D721Med (cell line): Measurements from ENCODE around the gene S100A9.

ENCODE experiments used
- DNase-seq: peaks from one replicate; pipeline ENCODE4 v3.0.0; 2011; ENCODE audit warnings: low spot score; ENCODE audit not compliant: insufficient read length
- FAIRE-seq: peaks from 2 replicates; lab custom pipeline; 2011; peaks lifted over from hg19 to GRCh38; lab: Jason Lieb, UNC
- TF ChIP-seq, protein P1 (sequence below): IDR thresholded peaks from 2 replicates; pipeline ENCODE4 v1.5.1; 2012; ENCODE audit warnings: mild to moderate bottlenecking, control low read depth; ENCODE audit not compliant: insufficient read depth; ENCODE audit errors: missing control alignments

S100A9 gene

DNA sequence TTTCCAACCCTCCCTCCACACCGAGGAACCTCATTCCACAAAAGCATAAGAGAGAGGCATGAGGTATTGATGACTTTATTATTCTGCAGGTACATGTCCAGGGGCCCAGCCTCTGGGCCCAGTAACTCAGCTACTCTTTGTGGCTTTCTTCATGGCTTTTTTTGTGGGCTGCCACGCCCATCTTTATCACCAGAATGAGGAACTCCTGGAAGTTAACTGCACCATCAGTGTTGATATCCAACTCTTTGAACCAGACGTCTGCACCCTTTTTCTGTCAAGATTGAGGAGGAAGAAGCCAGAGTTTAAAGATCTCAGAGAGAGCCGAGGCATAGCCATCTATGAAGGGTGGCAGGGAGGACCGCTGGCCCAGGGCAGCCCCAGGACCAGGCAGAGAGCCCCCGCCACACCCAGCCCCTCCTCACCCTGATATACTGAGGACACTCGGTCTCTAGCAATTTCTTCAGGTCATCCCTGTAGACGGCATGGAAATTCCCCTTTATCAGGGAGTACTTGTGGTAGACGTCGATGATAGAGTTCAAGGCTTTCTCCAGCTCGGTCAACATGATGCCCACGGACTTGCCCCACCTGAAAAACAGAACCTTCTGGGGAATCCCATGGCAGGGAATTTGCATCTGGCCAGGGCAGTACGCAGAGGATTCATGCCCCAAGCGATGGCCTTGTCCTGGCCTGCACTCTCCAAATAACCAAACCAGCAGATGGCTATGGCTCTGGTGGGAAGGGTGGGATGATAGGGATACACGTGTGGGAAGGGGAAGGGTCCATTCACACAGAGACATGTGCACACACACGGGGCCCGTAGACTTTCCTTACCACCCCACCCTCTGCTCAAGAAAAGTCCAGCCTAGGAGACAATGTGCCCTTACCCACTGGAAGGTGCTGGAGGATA lies 32.6 kb downstream of the S100A9 start:
- TF ChIP-seq, protein P1, sequence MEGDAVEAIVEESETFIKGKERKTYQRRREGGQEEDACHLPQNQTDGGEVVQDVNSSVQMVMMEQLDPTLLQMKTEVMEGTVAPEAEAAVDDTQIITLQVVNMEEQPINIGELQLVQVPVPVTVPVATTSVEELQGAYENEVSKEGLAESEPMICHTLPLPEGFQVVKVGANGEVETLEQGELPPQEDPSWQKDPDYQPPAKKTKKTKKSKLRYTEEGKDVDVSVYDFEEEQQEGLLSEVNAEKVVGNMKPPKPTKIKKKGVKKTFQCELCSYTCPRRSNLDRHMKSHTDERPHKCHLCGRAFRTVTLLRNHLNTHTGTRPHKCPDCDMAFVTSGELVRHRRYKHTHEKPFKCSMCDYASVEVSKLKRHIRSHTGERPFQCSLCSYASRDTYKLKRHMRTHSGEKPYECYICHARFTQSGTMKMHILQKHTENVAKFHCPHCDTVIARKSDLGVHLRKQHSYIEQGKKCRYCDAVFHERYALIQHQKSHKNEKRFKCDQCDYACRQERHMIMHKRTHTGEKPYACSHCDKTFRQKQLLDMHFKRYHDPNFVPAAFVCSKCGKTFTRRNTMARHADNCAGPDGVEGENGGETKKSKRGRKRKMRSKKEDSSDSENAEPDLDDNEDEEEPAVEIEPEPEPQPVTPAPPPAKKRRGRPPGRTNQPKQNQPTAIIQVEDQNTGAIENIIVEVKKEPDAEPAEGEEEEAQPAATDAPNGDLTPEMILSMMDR, result no peak
- DNase-seq (no peak), FAIRE-seq (no peak)

DNA sequence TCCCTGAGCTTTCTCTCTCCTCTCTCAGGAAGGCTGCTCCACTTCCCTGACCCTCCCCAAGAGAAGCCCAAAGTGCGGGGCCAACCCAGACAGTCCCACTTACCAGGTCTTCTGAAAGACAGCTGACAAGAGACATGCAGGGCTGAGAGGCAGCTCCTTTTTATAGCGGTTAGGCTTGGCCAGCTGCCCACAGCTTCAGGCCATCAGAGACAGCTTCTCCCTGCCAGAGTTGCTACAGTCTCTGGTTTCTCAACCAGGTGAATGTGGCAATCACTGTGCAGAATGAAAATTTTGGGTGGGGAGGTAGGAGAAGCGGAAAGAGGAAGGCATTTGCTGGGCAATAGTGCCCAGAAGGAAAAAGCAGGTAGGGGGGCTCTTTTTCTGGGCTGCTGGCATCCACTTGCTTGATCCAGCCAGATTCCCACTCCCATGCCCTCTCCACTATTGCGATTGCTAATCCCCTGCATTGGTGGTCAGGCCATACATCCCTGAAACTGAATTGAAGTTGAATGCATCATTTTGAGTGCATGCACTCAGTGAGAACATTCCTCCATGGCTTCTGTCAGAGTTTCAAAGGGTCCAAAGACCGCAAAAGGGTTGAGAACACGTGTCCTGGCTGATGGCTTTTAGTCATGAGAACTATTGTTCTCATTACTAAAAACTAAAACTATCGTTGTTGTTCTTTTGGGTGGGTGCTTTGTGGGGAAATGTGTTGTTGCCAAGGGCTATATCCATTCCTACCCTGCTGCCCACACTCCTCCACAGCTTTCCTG lies 33.5 kb downstream of the S100A9 start, which contains the start of gene S100A8:
Gene S100A8, minus strand, starts transcription at position 136 of the 773 bp plus-strand sequence. CDS start 538 bp downstream, outside the sequence.
- TF ChIP-seq, protein P1, result no peak
- DNase-seq, result no peak
- FAIRE-seq, result no peak

DNA sequence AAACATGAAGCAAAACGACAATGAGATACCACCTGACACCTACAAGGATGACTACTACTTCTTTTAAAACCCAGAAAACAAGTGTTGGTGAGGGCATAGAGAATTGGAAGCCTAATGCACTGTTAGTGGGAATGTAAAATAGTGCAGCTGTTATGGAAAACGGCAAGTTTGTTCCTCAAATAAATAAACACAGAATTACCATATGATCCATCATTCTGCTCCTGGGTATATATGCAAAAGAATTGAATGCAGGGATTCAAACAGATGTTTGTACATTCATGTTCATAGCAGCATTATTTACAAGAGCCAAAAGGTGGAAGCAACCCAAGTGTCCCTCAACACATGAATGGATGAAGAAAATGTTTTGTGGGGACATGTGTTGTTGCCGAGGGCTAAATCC lies 34.6 kb downstream of the S100A9 start:
- TF ChIP-seq, protein P1, result no peak
- no peak for DNase-seq
- FAIRE-seq, result no peak

DNA sequence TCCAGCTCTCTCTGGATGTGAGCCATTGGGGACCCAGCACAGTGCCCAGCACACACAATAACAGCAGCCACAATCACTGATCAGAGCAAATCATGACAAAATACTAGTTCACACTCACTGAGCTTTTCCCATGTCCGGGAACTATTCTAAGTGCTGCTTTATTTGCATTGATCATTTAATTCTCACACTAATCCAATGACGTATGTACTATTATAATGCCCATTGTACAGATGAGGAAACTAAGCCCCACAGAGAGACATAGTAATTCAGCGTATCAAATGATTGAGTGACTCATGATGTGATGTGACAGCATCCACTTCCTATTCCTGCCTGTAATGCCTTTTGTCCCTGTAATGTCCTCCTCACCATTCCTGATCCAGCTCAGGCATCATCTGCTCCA lies 35.2 kb downstream of the S100A9 start:
- FAIRE-seq (no peak), DNase-seq (no peak)
- TF ChIP-seq, protein P1, result no peak

DNA sequence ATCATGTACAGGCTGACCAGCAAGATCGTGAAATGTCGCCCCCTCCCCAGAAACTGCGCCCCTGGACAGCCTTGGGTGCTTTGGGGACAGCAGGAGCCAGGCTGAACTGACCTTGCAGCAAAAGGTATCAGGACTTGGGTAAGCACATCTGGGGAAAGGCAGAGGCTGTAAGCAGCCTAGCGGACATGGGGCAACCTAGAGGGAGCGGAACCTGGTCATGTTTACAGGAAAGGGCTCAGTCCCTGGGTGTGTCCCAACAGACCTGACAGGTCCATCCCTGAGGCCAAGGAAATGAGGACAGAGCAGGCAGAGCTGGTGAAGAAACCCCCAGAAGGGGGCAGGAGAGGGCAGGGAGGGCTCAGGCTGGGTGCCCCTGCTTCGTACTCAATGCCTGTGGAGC lies 36.3 kb downstream of the S100A9 start:
- FAIRE-seq (no peak), DNase-seq (no peak)
- TF ChIP-seq, protein P1, result no peak

DNA sequence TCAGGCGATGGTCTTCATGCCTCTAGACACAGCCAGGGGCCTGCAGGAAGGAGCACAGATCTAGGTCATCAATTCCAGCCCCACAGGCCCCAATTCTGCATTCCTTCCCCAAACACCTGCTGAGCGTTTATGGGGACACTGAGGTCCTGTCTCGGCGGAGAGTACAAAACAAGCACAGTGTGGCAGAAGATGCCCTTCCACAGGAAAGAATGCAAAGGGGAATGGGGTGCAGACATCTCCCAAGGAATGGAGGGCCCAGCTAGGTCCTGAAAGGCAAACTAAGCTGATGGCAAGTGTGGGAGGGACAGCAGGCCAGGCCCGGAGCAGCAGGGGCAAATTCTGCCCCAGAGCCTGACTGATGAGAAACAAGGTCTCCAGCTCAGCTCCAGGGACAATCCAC lies 36.7 kb downstream of the S100A9 start:
- DNase-seq (no peak), FAIRE-seq (no peak)
- TF ChIP-seq, protein P1, result no peak
